Lower leg skin (tissue), 3 donors: Measurements from ENCODE around the gene KLHDC7B.

Source experiments
- POLR2A ChIP-seq, 2 donors: fragments of 450-650 bp; IDR thresholded peaks; one replicate each; pipeline ENCODE4 v1.6.1; 2016 to 2017; ENCODE audit warnings: antibody characterized with exemption in 2 of 2, mild to moderate bottlenecking in 1 of 2, moderate library complexity in 1 of 2
- TF ChIP-seq, protein P1 (sequence below), 3 donors: fragments of 450-650 bp; IDR thresholded peaks; one replicate each; pipeline ENCODE4 v1.5.1; 2016; ENCODE audit warnings: antibody characterized with exemption in 3 of 3, mild to moderate bottlenecking in 3 of 3, moderate library complexity in 2 of 3

DNA sequence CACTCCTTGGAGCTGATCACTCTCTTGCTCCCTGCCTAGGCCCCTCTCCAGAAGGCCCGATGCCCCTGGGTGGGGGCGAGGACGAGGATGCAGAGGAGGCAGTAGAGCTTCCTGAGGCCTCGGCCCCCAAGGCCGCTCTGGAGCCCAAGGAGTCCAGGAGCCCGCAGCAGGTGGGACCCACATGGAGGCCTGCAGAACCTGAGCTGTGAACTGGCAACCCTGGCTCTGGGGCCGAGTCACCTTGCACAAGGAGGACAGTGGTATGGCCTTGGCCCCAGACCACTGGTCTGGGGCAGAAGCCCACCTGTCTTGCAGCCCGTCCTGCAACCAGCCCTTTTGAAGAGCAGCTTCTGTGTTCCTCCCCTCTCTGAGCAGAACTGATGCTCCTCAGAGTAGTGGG lies 26.5 kb upstream of the KLHDC7B start:
- TF ChIP-seq, protein P1, sequence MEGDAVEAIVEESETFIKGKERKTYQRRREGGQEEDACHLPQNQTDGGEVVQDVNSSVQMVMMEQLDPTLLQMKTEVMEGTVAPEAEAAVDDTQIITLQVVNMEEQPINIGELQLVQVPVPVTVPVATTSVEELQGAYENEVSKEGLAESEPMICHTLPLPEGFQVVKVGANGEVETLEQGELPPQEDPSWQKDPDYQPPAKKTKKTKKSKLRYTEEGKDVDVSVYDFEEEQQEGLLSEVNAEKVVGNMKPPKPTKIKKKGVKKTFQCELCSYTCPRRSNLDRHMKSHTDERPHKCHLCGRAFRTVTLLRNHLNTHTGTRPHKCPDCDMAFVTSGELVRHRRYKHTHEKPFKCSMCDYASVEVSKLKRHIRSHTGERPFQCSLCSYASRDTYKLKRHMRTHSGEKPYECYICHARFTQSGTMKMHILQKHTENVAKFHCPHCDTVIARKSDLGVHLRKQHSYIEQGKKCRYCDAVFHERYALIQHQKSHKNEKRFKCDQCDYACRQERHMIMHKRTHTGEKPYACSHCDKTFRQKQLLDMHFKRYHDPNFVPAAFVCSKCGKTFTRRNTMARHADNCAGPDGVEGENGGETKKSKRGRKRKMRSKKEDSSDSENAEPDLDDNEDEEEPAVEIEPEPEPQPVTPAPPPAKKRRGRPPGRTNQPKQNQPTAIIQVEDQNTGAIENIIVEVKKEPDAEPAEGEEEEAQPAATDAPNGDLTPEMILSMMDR (IDR thresholded peaks at IDR 0.05) = no peak
- TF ChIP-seq POLR2A (IDR thresholded peaks at IDR 0.05) = no peak
